ENCODE results near the gene WASHC2C.
"Not testable (repeated sequence)": the region's sequence is repeated elsewhere in the genome, so short reads cannot be mapped to it uniquely, and the experiment has no call there.

Gene WASHC2C

DNA sequence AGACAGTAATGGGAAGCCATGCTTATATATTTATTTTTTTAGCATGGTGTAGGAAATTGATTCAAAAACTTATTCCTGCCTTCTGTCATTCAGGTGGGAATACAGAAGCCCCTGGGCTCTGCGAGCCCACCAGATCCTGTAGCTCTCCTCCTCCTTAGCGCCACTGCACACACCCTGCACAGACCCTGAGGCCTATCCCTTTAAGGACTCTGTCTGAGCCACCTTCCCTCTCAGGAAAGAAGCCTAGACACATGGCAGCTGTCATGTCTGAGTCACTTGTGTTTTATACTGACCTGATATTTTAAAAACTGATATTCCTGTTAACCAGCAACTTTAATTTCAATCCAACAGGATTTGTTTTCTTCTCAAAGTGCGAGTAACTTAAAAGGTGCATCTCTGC is 36.0 kb downstream of the WASHC2C start:
- not testable (repeated sequence) for DNase-seq

DNA sequence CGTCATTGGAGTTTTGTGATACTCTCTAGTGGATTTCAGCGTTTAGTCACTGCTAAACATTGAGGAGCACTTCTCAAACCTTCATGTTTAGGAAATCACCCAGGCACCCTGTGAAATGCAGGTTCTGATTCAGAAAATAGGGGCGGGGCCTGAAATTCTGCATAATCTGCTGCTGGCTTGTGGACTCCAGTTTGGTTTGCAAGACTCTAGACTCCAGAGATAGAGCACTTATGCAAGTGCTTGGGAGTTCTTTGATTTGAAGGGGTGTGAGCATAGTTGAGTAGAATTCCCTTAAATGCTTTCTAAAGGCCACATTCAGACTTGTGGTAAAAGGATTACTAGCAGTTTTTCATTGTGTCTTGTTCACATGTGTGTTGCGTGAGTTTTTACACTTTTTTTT is 41.3 kb downstream of the WASHC2C start:
- DNase-seq = not testable (repeated sequence)

DNA sequence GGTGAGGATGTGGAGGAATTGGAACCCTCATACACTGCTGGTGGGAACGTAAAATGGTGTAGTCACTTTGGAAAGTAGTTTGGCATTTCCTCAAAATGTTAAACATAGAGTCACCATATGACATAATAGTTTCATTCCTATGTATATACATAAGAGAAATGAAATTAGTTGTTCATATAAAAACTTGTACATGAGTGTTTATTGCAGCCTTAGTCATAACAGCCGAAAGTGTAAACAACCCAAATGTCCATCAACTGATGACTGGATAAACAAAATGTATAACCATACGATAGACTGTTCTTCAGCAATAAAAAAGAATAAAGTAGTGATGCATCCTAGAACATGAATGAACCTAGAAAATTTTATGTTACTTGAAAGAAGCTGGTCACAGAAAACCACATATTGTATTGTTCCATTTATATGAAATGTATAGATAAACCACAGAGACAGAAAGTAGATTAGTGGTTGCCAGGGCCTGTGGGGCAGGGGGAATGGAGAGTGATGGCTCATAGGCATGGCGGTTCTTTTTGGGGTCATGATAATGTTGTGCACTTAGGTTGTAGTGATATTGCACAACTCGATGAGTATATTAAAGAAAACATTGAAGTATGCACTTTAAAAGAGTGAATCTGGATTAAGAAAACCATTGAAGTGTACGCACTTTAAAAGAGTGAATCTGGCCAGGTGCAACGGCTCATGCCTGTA is 44.8 kb downstream of the WASHC2C start:
- not testable (repeated sequence) for DNase-seq

DNA sequence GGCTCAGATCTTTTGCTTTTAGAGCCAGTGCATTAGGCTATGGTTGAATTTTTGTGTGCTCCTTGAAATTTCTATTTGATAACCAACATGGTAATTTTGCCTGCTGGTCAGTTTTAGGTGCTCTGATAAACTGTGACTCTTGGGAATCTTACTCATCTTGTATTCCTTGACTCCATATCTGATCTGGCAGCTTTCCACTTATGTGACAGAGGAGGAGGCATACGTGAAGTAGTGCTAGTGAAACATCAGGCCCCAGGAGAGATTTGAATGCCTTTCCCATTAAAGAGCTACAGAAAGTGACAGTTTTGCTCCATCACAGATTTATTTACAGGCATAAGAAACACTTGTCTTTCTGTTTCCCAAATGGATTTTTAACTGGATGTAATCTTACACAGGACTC is 59.2 kb downstream of the WASHC2C start:
- DNase-seq = not testable (repeated sequence)

DNA sequence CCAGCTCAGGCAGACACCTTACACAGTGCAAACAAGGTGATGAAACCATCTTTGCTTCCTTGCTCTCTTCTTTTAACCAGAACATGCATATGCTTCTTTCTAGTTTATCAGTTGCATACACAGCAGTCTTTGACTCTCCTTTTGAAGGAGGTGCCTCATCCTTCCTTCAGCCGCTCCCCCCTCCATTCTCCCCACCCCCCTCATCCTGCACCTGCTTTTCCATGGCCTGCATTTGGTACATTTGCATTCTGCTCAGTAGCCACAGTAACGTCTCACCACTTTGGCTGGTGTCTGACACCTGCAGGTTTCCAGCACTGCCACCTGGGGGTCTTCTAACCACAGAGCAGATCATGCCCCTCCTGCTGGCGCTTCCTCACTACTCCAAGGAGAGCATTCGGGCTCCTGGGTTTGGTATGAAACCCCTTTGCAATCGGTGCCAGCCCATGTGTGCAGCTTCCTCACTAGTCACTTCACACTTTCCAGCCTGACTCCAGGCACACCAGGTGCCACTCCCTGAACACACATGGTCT is 60.2 kb downstream of the WASHC2C start:
- not testable (repeated sequence) for DNase-seq

DNA sequence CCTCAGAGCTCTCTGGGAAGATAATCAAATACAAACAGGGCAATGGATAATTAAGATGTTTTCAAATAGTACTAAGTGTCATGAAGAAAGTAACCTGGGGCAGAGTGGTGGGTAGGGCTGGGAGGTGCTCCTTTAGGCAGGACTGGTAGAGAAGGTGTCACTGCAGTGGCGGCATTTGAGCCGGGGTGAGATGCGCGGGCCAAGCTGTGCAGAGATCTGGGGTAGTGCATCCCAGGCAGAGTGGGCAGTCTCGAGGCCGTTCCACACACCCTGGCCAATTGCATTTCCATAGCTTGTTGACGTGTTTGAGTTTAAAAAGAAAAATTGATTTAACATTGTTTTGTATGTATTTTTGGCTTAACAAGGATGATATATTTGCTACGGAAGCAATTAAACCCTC is 62.9 kb downstream of the WASHC2C start:
- DNase-seq = not testable (repeated sequence)

DNA sequence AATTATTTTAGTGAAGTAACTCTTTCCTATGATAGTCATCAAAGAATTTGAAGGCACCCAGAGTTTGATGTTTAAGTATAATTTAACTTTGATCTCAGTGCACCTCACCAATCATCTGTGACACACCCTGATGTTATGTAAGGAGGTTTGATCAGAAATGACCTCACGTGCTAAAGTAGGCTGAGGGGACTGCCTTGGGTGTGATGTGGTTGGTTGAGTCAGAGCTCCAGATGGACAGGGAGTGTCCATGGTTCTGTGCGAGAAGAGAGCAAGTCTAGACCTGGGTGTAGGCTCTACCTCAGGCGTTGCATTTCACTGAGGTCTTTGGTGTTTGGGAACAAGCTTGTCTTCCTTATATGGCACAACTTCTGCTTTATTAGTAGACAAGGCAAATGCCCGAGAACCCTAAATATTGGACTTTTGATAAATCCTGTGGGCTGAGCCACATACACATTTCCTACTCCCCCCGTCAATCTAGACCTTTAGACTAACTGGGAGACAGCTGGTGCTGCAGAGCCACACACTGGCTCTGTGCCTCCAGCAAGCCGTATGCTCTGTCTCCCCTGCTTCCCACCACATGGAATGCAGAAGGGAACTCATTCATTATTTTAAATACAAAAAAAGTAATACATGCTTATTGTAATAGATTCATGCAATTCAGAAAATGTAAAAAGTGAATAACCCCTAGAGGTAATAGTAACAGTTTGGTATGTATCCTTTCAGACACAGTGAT is 63.8 kb downstream of the WASHC2C start:
- DNase-seq = not testable (repeated sequence)

DNA sequence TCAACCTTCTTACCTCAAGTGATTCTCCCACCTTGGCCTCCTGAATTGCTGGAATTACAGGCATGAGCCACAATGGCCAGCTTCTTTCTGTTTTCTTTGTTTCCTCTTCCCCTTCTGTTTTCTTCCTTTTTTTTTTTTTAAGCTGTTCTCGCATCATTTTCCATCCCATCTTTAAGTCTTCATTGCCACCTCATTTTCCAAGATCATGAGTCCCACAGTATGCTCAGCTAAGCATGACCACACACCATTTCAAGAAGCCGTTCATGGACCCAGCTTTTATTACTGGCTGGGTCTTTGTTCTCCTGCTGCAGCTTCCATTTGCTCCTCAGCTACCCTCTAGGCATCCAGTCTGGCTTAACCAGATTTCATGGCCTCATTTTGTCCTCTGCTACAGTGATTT is 67.7 kb downstream of the WASHC2C start:
- not testable (repeated sequence) for DNase-seq

DNA sequence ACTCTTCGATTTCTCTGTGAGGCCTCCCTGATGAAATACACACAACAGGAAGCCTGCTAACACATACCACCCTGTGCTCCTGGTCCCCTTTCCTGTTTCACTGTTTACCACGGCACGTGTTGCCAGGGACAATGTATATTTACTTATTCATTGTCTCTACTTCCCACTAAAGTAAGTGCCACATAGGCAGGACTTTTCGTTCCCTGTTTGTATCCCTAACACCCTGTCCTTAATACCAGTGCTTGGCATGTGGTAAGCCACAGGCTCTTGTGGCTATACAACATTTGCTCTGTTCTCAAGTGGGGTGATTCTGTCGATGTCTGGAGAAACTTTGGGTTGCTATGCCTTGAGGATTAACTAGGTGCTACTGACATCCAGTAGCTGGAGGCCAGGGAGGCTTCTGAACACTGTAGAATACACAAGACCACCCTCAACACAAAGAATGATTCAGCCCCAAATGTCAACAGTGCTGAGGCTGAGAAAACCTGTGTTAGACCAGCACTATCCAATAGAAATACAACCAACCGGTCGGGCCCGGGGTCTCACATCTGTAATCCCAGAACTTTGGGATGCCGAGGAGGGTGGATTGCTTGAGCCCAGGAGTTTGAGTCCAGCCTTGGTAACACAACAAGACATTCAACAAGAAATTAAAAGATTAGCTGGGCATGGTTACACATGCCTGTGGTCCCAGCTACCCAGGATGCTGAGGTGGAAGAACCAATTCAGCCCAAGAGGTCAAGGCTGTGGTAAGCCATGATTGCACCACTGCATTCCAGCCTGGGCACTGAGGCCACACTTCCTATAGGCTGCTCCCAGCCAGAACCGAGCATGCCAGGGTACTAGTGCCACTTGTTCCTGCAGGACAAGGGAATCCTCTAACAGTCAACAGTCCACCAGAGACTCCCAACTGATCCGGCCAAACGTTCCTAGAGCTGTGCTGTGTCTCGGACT is 76.3 kb downstream of the WASHC2C start:
- DNase-seq = not testable (repeated sequence)

DNA sequence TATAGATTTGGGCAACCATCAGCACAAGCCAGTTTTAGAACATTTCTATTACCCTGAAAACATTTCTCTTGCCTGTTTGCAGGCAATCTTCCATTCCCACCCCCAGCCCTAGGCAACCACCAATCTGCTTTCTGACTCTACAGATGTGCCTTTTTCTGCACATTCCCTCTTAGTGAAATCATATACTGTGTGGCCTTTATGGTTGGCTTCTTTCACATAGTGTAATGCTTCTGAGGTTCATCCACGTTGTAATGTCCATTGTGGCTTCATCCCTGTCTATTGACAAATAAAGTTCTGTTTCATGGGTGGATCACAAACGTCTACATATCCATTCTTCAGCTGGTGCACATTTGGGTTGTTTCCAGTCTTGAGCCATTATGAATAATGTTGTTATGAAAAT is 77.9 kb downstream of the WASHC2C start:
- DNase-seq = not testable (repeated sequence)

DNA sequence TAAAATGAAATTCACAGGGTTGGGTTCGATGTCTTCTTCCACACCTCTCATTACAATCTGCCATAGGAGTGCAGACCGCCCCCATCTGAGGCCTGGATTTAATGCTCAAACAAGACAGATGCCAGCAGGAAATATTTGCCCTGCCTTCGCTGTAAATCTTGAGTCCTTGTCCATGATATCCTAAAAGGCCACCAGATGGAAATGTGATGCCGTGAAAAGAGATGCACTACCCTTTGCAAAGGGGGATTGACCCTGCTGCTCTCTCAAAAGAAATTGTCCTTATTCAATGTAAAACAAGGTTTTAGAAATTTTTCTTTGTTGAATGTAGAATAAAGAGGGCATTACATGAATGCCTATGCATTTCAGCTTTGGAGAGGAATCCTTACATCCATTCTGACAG is 82.8 kb downstream of the WASHC2C start:
- DNase-seq = no peak

DNA sequence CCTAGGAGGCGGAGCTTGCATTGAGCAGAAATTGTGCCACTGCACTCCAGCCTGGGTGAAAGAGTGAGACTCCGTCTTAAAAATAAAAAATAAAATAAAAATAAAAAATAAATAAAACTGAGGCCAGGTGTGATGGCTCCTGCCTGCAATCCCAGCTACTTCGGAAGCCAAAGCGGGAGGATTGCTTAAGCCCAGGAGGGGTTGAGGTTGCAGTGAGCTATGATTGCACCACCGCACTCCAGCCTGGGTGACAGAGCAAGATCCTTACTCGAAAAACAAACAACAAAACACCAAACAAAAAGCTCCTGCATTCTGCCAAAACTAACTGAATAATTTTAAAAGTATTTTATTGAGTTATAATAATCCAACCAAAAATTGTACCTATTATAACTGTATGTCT is 84.0 kb downstream of the WASHC2C start:
- DNase-seq = no peak

DNA sequence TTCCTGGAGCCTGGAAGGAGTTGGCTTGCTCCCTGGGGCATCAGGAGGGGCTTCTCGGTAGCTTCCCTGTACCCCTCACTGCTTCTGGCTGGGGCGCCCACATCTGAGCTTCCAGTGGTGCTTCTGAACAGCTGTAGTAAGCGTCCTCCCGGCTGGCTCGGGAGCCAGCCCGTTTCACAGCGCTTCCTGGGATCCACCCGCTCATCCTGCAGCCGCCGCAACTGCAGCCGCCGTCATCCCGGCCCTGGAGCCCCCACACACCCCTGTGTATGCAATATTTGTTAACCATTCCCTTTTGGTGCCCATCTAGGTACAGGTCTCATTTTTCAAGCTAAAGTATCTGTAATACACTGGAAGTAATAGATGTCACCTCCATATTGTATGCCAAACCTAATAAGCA is 85.9 kb downstream of the WASHC2C start:
- DNase-seq = not testable (repeated sequence)

DNA sequence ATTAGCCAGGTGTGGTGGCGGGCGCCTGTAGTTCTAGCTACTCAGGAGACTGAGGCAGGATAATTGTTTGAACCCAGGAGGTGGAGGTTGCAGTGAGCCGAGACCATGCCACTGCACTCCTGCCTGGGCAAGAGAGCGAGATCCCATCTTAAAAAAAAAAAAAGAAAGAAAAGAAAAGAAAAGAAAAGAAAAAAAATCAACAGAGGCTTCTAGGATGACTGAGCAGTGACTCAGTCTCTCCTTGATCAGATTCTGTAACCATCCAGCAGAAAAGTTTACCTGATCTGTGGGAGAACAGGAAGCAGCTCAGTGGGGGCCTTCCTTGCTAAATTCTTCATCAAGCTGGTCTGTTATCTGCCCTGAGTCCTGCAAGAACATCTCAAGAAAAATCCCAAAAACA is 87.1 kb downstream of the WASHC2C start:
- not testable (repeated sequence) for DNase-seq

DNA sequence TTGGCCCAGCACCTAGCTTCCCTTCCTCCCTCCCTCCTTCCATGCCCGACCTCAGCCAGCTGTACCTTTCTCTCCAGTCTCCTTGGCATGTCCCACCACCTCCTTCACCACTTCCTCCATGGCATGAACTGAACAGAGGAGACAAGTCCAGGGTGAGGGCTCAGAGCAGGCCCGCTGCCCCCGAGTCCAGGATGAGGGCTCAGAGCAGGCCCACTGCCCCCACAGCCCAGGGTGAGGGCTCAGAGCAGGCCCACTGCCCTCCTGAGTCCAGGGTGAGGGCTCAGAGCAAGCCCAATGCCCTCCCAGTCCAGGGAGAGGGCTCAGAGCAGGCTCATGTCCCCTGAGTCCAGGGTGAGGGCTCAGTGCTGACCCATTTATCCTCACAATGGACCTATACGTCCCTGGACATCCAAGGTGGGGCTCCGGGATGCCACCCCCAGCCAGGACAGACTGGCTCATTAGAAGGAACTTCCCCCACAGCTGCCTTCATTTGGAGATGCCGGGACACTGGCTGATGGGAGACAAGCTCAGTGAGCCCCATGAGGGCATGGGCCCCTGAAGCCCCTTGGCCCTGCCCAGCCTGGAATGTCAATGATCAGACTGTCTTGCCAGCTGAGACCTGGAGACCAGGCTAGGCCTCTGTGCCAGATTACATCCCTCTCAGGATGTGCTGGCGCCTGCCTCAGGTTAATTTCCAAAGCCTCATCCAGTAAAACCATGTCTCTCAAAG is 90.2 kb downstream of the WASHC2C start:
- no peak for DNase-seq

DNA sequence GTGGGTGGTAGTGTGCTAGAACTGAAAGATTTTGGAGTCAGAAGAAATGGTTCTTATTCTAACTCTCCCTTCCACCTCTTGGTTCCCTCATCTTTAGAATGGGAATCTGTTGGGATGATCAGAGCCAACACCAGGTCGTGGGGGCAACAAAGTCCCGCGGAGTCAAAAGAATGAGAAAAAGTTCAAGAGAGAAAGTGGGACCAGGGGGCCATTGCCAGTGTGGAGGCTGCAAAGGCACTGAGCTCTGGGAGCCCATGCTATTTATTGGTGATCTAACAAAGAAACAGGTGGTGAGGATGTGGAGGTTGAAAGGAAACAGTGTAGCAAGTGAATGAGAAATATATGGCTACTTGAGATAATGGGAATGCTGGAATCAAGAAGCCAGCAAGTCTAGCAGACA is 90.8 kb downstream of the WASHC2C start:
- DNase-seq = no peak

DNA sequence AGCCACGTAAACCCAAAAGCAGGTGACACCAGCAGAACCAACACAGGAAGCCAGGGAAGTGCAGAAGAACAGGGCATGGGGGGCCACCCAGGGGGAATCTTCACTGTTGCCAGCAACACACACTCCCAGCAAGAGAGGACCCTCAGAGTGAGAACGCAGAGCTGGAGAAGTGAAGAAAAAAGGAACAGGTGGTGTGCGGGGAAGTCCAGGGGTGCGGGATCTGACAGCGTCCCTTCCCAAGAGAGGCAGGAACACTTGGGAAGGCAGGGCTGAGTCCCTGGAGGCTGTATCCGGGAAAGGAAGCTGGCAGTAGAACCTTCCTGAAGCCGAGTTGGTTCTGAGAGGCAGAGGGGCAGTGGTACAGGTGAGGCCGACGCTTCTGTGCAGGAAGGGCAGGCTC is 92.5 kb downstream of the WASHC2C start:
- DNase-seq = no peak

DNA sequence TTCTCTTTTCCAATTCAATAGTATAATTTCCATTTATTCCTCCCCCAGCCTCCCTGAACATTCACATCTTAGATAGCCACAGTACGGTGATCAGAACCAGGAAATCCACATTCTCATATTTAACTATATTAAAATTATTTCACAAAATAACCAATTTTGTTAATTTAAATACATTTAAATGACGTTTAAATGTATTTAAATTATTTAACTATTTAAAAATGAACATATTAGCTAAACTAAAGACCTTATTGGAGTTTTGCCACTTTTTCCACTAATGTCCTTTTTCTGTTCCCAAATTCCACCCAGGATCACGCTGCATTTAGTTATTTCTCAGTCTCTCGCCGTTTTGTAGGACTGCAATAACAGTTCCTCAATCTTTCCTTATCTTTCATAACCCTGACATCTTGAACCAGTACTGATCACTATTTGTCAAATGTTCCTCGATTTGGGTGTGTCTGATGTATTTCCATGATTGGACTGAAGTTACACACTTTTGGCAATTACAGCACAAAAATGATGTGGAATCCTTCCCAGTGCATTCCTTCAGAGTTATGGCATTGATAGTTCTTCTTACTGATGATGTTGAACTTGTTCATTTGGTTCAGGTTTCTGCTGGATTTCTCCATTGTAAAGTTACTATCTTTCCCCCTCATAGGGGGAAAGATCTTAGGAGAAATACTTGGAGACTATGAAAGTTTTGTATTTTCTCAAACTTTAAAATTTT is 93.2 kb downstream of the WASHC2C start:
- DNase-seq = not testable (repeated sequence)

DNA sequence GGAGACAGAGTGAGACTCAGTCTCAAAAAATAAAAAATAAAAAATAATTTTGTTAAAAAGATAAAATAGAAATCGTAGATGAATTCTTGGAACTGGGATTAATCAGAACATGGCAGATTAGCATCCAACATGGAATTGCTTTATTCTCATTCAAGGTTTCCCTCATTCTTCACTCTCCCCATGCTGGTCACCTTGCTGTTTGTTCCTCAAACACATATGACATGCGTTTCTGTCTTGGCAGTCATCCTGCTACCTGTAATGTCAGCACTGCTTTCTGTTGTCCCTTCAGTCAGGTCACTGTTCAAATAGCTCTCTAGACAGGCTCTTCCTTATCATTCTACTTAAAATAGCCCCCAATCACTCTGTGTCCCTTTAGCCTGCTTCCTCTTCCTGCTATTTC is 95.9 kb downstream of the WASHC2C start:
- DNase-seq = not testable (repeated sequence)

Data from NCI-H446 treated with DMSO at 0.1 percent for 48 hours (cell line).